NCI-H2196 (cell line): ENCODE measurements around the gene SELPLG.

Experiments used
- DNase-seq: peaks from one replicate; lab custom pipeline; 2025; ENCODE audit not compliant: unreplicated experiment; lab: John Stamatoyannopoulos, UW

Gene SELPLG

DNA sequence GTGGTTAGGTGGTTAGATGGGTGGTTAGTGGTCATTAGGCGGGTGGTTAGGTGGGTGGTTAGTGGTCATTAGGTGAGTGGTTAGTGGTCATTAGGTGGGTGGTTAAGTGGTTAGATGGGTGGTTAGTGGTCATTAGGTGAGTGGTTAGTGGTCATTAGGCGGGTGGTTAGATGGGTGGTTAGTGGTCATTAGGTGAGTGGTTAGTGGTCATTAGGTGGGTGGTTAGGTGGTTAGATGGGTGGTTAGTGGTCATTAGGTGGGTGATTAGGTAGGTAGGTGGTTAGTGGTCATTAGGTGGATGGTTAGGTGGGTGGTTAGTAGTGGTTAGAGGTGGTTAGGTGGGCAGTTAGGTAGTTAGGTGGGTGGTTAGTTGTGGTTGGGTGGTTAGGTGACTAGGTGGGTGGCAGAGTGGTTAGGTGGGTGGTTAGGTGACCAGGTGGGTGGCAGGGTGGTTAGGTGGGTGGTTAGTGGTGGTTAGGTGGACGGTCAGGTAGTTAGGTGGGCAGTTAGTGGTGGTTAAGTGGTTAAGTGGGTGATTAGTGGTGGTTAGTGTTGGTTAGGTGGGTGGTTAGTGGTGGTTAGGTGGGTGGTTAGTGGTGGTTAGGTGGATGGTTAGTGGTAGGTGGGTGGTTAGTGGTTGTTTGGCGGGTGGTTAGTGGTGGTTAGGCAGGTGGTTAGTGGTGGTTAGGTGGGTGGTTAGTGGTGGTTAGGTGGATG lies 27.8 kb downstream of the SELPLG start:
- DNase-seq, result no peak

DNA sequence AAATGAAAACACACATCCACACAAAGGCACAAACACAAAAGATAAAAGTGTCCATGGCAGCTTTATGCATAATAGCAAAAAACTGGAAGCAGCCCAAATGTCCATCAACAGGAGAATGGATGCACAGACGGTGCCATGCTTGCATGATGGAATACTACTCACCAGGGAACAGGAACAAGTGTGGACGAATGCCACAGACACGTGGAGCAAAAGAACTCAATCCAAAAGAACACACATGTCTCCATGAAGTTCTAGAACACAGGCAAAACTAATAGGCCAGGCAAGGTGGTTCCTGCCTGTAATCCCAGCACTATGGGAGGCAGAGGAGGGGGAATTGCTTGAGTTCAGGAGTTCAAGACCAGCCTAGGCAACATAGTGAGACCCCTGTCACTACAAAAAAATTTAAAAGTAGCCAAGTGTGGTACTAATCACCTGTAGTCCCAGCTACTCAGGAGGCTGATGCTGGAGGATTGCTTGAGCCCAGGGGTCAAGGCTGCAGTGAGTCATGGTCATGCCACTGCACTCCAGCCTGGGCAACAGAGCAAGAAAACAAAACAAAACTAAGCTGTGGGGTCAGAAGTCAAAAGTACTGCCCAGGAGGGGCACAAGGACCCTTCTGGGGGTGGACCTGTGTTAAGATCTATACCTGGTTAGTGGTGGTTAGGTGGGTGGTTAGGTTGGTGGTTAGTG lies 28.5 kb downstream of the SELPLG start:
- DNase-seq, result no peak

DNA sequence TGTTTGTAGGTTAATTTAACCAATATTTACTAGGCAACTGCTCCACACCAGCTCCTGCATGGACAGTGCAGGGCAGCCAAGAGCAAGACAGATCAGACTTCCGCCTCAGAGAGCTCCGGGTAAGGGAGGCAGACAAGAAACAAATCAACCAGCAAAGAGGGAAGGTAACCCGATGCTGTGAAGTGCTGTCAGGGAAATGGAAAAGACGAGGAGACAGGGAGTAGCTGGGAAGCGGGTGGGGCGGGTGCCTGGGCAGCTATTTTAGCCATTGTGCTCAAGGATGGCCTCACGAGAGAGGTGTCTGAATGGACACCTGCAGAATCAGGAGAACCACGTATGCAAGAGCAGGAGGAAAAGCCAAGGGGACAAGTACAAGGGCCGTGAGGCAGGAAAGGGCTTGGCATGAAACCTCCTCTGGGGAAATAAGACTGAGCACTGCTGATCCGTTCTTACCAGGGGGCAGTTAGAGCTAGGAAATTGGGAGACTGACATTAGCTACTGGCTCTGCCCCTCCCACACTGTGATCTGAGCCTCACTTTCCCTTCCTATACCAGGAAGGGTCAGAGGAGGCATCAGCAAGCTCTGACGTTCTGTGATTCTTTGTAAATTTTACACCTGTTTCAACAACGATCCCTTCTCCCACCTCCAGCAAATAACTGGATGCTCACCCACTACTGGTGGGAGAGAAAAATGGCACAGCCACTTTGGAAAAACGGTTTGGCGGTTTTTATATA lies 29.3 kb downstream of the SELPLG start:
- DNase-seq, result no peak

- DNase-seq, result no peak
Measured at GRCh38 chr12:108603743-108604142, 30.0 kb downstream of the SELPLG start.

DNA sequence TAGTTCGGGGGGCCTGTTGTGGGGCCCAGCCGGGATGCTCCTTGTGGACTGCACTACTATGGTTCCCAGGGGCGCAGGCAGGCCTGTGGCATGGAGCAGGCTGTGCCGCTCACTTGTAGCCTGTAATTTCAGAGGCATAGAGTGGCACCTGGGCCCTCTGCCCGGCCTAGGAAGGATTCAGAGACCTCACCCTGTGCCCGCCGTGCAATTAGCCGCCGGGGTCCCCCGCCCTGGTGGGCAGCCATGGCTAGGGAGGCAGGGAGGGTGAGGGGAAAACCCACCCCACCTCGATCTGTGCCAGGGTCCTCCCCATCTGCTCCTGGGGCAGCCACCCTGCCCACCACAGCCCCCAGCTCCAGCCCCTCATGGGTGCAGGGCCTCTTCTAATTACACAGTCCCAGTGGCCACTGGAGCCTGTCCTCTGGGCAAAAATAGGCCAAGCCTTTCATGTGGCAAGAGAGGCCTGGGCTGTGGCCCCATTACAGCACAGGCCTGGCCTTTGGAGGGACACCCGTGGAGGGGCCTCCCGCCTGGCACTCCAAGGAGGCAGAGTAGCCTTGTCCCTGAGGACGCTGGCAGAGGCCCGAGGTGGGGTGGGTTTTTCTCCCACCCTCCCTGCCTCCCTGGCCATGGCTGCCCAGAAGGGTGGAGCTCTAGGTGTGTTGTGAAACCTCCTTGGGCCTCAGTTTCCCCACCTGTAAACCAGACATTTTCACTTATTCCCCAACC lies 30.6 kb downstream of the SELPLG start:
- DNase-seq, result no peak

DNA sequence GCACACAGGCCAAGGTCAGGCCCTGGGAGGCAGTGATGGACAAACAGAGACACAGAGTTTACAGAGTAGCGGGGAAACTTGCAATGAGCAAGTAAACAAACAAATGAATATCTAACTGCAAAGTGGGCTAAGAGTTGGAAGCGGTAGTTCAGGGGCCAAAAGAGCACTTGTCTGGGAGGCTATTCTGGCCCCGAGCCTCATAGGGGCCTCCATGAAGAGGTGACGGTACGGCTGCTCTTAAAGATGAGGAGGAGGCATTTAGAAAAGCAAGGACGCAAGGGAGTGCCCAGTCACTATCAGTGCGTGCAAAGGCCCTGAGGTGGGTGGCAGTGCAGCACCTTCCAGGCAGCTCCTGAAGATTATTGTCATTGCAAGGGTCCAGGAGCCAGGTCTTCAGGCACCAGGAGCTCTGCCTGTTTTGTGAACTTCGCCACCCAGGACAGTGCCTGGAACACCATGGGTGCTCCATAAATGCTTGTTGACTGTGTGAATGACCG lies 31.4 kb downstream of the SELPLG start:
- DNase-seq, result no peak

DNA sequence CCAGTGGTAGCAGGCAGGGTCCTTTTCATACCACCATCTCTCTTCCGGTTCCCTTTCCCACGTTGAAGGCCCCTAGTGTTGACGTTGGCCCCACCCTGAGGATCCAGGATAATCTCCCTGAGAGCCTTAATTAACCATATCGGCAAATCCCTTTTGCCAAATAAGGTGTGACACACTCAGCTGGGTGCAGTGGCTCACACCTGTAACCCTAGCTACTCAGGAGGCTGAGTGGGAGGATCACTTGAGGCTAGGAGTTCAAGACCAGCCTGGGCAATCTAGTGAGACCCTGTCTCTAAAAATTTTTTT lies 33.0 kb downstream of the SELPLG start:
- no peak for DNase-seq

DNA sequence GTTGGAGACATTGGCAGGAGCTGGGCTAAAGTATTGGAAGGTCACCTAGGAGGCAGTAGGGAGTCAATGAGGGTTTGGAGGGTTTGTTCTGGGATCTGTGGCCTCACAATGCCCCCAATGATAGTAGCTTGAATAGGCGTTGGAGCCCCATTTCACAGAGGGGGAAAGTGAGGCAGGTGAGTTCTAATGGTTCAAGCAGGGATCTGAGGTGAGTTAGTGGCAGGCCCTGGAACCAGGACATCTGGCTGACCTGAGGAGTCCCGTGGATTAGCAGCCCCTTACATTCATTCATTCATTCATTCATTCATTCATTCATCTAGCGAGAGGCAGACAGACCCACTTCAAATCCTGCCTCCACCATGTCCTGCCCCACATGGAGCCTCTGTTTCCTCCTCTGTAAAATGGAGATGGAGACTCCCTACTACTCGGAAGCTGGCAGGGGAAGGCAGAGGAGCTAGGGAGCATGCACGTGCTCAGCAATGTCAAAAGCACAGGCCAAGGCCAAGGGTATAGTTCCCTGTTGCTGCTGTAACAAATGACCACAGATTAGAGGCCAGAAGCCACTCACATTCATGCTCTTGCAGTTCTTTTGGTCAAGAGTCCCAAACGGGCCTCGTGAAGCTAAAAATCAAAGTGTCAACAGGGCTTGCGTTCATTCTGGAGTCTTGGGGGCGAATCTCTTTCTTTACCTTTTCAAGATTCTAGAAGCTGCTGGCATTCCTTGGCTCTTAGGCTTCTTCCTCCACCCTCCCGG lies 33.6 kb downstream of the SELPLG start:
- no peak for DNase-seq

DNA sequence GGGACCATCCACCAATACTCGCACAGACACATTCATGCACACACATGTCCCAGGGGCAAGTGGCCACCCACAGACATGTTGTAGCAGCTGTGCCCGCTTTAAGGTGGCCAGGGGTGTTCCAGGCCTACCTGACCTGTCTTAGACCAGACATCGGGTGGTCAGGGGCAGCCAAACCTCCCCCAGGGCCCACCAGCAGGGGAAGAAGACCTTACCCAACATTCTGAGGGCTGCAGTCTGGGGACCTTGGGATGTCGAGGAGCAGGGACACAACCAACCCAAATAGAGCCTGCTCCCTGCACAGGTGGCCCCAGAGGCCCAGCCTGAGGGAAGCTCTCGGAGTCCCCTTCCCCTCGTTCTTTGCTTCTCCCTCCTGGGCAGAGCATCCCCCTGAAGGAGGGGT lies 34.2 kb downstream of the SELPLG start:
- DNase-seq, result no peak

DNA sequence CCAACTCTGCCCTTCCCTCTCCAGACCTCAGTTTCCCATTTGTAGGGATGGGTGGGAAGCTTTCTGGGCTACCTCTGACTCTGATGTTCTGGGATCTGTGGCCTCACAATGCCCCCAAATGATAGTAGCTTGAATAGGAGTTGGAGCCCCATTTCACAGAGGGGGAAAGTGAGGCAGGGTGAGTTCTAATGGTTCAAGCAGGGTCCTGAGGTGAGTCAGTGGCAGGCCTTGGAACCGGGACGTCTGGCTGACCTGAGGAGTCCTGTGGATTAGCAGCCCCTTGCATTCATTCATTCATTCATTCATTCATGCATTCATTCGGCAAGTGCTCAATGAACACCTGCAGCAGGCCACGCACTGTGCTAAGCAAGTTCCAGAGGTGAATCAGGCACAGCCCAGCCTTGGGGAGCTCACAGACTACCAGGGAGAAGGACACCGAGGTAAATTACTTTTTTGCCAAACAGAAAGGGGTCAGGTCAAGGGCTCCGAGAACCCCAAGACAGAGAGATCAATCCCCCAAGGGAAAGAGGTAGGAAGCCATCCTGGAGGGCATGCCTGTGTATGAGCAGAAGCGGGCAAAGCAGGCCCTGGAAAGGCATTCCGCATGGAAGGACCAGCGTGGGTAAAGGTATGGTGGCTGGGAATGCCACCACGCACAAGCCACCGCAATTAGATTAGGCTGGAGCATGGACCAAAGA lies 35.0 kb downstream of the SELPLG start:
- DNase-seq, result no peak

DNA sequence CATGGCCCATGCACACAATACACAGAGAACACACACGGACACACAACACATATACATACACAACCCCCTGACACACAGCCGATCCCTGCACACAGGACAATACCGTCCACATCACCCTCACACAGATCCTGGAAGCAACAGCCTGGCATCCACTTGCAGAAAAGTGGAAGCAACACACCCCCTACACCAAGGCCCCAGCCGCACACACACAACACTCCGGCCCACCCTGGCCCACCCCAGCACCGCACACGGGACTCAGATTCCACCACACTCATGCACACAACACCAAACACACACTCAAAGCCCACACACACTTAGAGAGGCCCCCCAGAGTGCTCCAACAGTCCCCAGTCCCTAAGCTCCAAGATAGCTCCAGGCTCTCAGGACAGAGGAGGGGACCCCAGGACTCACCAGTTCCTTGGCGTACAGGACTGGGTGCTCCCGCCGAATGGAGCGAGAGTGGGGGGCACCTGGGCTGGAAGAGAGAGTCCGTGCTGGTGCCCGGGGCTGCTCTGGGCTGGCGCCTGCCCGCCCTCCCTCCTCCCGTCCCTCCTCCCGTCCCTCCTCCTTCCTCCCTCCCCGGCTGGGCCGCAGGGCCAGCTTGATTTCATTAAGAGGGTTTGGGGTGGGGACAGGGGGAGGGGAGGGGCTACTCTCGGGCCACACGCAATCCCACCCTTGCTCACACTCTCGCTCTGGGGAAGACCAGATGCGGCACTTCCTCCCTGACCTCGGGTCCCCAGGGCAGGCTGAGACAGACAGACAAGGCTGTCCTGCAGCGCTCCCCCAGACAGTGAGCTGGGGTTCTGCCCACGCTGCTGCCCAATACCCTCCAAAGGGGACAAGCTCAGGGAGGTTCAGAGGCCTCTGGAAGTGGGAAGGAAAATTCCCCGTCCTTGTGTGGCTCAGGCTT lies 35.9 kb downstream of the SELPLG start, which contains the start of gene TMEM119:
Gene TMEM119 (minus strand): TSS at position 526 of the 913 bp plus-strand sequence. CDS start 5,701 bp downstream, outside the sequence.
- no peak for DNase-seq

DNA sequence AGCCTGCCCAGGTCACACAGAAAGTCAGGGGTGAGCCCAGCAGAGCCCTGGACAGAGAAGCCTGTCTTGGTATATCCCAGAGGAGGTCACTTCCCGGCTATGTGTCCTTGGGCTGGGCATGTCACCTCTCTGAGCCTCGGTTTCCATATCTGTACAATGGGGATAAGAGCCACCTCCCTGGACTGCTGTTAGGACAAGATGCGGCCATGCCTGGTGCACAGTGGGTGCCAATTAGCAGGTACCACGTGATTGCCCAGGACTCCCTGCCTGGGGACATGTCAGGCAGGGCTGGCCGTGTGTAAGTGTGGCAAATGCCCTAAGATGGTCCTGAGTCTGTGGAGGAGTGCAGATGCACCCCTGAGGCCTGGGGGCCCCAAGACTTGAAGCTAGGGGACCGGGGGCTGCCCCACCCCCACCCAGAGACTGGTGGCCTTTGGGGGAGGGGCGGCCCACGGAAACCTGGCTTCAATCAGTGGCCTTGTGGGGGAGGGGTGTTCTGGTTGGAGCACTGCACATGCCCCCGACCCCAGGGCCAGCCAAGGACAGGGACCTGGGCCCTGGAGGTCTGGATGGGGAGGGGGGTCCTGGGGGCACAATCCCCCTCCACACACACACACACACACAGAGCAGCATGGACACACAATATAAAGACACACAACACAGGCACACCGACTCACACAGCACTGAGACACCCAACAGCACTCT lies 36.7 kb downstream of the SELPLG start:
- no peak for DNase-seq

GRCh38 chr12:108595711-108596647 lies 37.7 kb downstream of the SELPLG start:
- no peak for DNase-seq

DNA sequence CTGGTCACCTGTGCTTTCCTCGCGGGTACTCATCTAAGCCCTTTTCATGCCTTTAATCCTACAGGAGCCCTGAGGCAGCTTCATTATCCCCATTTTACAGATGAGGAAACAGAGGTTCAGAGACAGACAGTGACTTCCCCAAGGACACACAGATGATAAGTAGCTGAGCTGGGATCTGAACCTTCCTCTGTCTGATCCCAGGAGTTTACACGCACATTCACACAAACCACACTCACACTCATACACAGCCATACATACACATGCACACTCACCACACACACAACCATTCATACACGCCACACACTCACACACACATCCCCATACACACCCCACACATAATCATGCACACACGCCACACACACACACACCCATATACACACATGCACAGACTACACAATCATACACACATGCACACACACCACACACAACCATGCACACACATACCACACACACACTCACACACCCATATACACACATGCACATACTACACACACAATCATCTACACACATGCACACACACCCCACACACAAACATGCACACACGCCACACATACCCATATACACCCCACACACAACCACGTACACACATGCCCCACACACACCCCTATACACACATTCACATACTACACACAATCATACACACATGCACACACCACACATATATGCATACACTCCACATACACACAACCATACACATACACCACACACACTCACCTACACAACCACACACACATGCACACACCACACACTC lies 38.6 kb downstream of the SELPLG start:
- no peak for DNase-seq

DNA sequence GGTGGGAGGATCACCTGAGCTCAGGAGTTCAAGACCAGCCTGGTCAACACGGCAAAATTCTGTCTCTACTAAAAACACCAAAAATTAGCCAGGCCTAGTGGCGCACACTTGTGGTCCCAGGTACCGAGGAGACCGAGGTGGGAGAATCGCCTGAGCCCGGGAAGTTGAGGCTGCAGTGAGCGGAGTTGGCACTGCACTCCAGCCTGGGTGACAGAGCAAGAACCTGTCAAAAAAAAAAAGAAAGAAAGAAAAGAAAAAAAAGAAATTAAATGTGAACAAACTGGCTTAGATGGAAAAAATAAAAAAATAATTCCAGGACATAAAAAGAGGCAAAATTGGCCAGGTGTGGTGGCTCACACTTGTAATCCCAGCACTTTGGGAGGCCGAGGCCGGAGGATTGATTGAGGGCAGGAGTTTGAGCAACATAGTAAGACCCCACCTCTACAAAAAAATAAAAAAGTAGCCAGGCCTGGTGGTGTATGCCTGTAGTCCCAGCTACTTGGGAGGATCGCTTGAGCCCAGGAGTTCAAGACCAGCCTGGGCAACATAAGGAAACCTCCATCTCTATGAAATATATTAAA lies 39.3 kb downstream of the SELPLG start:
- DNase-seq, result no peak
